Measurements from ENCODE around the gene VWA7.

Gene VWA7

GRCh38 chr6:31765559-31765909 is 11.6 kb downstream of the VWA7 start:
- in situ Hi-C loops (cut with HindIII; ENCODE audit: low pct_ligation_motif_present, low pct_unique_long_range_greater_than_20kb, low sequenced_read_pairs): no loop called here
- no peak for DNase-seq

GRCh38 chr6:31764198-31764597 is 12.9 kb downstream of the VWA7 start:
- in situ Hi-C loops (cut with HindIII; ENCODE audit: low pct_ligation_motif_present, low pct_unique_long_range_greater_than_20kb, low sequenced_read_pairs): no loop called here
- no peak for DNase-seq

DNA sequence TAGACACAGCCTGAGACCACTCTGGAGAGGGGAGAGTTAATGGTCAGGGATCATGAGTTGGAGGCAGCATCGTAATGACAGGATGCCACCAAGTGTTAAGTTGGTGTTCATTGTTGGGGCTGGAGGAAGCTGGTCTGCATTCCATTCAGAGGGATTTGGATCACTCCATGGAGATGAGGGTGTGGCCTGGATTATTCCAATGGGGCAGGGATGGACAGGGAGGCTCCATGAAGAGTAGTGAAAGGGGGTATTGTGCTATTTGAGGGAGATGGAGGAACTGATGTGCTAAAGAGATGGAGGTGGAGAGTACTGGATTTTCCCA is 13.5 kb downstream of the VWA7 start:
- in situ Hi-C loops (cut with HindIII; ENCODE audit: low pct_ligation_motif_present, low pct_unique_long_range_greater_than_20kb, low sequenced_read_pairs): no loop called here
- DNase-seq: no peak

- DNase-seq: no peak
- in situ Hi-C loops (cut with HindIII; ENCODE audit: low pct_ligation_motif_present, low pct_unique_long_range_greater_than_20kb, low sequenced_read_pairs): no loop called here
Observed at GRCh38 chr6:31762878-31763618, 14.1 kb downstream of the VWA7 start.

GRCh38 chr6:31762356-31762755 is 14.8 kb downstream of the VWA7 start, which contains the start of gene SAPCD1:
Gene SAPCD1 (plus strand): TSS chr6:31762656. CDS start chr6:31763055, 399 bp downstream.
- no peak for DNase-seq
- in situ Hi-C loops (cut with HindIII; ENCODE audit: low pct_ligation_motif_present, low pct_unique_long_range_greater_than_20kb, low sequenced_read_pairs): no loop called here

GRCh38 chr6:31761343-31761742 is 15.8 kb downstream of the VWA7 start:
- no peak for DNase-seq
- in situ Hi-C loops (cut with HindIII; ENCODE audit: low pct_ligation_motif_present, low pct_unique_long_range_greater_than_20kb, low sequenced_read_pairs): no loop called here

DNA sequence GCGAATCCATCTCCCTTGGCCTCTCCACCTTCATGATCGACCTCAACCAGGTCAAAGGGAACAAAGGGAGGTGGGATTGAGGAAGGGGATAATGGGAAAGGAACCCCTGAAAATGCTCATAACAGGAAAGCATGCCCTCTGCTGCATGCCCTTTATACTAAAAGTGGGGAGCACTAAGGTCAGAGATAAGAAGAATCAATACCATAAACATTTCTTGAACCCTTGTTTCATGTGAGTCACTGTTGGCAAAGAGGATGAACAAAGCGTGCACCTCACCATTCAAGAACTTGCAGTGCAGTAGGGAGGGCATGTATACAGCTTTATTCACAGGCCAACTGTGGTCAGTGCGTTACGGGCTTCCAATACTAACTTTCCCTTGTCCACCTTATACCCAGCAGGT is 16.3 kb downstream of the VWA7 start:
- in situ Hi-C loops (cut with HindIII; ENCODE audit: low pct_ligation_motif_present, low pct_unique_long_range_greater_than_20kb, low sequenced_read_pairs): no loop called here
- no peak for DNase-seq

- DNase-seq: no peak
- in situ Hi-C loops (cut with HindIII; ENCODE audit: low pct_ligation_motif_present, low pct_unique_long_range_greater_than_20kb, low sequenced_read_pairs): no loop called here
Observed at GRCh38 chr6:31758281-31758680, 18.8 kb downstream of the VWA7 start.

GRCh38 chr6:31752739-31753319 is 24.3 kb downstream of the VWA7 start:
- in situ Hi-C loops (cut with HindIII; ENCODE audit: low pct_ligation_motif_present, low pct_unique_long_range_greater_than_20kb, low sequenced_read_pairs): no loop called here
- DNase-seq: peak; percentile 57

DNA sequence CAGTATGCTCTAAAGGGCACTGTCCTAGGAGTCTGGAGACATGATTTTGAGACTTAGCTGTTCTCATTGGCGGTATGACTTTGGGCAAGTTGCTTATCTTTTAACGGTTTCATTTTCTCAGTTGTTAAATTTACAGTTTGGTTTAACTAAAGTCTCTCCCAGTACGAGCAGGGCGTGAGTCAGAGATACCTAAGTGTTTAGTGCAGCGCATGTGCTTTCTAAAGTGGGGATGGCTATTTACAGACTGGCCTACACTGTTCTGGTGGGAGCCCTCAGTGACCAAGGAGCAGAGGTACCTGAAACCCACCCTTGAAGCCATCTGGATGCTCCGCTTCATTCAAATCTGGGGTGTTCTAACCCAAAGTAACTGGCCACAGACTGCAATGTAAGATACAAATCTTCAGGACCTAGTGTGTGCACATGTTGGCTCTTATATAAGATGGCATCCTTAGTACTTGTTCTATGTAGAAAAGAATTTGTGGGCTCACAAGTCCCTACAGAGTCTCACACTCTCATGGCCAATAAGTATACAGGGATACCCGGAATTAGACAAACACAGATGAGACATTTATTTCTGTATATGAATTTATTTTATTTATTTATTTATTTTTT is 26.6 kb downstream of the VWA7 start:
- DNase-seq: peak; percentile 40
- in situ Hi-C loops (cut with HindIII; ENCODE audit: low pct_ligation_motif_present, low pct_unique_long_range_greater_than_20kb, low sequenced_read_pairs): no loop called here

DNA sequence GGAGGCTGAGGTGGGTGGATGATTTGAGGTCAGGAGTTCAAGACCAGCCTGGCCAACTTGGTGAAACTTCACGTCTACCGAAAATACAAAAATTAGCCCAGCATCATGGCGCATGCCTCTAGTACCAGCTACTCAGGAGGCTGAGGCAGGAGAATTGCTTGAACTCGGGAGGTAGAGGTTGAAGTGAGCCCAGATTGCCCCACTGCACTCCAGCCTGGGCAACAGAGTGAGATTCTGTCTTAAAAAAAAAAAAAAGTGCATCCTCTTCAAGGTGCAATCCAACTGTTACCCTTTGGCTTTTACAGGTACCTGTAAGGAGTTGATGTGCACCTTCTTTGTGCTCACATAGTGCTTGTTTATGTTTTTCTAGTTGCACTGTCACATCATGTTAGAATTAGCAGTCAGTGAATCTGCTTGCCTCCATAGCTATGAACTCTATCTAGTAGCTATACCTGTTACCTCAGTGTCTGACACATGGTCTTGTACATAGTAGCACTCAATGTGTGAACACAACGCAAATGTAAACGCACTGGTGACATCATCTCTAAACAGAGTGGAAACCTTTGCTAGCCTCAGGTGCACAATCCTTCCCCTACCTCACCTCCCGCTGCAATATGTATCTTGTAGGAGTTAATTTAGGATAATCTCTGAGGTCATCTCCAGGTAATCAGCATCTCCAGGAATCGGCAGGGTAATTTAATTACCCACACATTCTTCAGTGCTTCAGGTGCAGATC is 27.7 kb downstream of the VWA7 start:
- DNase-seq: no peak
- in situ Hi-C loops (cut with HindIII; ENCODE audit: low pct_ligation_motif_present, low pct_unique_long_range_greater_than_20kb, low sequenced_read_pairs): no loop called here

DNA sequence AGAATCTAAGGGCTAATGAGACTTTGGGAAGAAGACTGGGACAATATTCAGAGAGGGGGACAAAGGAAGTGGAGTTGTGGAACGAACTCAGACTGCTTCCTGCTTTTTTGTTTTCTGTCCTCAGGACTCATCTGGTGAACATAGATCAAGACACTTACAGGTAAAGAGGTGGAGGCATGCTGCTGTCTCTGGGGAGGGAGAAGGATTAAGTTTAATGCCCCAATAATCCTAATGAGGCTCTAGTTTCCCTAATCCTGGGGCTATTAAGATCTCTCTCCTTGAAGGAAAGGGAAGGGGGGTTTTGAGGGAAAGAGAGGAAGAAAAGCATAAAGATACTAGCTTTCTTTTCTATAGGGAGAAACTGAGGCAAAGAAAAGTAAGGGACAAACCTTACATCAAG is 32.7 kb downstream of the VWA7 start:
- no peak for DNase-seq
- in situ Hi-C loops (cut with HindIII; ENCODE audit: low pct_ligation_motif_present, low pct_unique_long_range_greater_than_20kb, low sequenced_read_pairs): no loop called here

GRCh38 chr6:31742894-31743293 is 34.2 kb downstream of the VWA7 start:
- in situ Hi-C loops (cut with HindIII; ENCODE audit: low pct_ligation_motif_present, low pct_unique_long_range_greater_than_20kb, low sequenced_read_pairs): no loop called here
- DNase-seq: no peak

DNA sequence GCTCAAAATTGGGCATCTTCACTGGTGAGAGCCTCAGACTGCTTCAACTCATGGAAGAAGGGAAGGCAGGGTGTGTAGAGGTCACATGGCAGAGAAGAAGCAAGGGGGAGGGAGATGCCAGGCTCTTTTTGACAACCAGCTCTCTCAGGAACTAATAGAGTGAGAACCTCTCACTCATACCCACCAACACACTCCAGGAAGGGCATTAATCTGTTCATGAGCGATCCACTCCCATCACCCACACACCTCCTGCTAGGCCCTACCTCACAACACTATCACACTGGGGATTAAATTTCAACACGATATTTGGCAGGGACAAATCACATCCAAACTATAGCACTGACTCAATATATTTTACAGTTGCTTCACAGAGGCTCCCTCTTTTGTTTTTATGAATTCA is 35.3 kb downstream of the VWA7 start:
- in situ Hi-C loops (cut with HindIII; ENCODE audit: low pct_ligation_motif_present, low pct_unique_long_range_greater_than_20kb, low sequenced_read_pairs): no loop called here
- no peak for DNase-seq

GRCh38 chr6:31740397-31741223 is 36.5 kb downstream of the VWA7 start:
- in situ Hi-C loops (cut with HindIII; ENCODE audit: low pct_ligation_motif_present, low pct_unique_long_range_greater_than_20kb, low sequenced_read_pairs): no loop called here
- no peak for DNase-seq

DNA sequence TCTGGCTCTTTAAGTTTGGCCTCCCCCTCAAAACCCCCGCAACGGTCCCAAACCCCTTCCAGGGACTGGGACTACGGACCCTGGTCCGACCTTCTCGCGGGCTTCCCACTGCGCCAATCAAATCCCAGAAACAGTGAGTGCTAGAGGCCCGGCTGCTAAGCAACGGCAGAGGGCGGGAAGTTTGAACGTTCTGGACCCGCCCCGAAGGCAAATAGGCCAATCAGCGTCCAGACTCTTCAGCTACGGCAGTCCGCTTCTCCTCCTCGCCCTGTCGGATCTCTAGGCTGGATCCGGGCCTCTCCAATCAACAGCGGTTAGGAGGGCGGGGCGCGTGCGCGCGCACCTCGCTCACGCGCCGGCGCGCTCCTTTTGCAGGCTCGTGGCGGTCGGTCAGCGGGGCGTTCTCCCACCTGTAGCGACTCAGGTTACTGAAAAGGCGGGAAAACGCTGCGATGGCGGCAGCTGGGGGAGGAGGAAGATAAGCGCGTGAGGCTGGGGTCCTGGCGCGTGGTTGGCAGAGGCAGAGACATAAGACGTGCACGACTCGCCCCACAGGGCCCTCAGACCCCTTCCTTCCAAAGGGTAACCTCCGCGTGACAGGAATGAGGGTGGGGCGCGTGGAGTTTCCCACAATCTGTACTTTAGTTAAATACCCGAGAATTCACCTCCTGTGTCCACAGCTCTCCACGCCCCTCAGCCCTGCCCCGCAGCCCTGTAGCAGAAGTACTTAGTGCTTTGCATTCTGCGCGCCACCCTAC is 37.3 kb downstream of the VWA7 start, which contains the start of gene MSH5:
Gene MSH5, plus strand, starts transcription at position 367 of the 758 bp plus-strand sequence. CDS start 462 bp downstream, outside the sequence.
- DNase-seq: peak; percentile 99
- in situ Hi-C loops (cut with HindIII; ENCODE audit: low pct_ligation_motif_present, low pct_unique_long_range_greater_than_20kb, low sequenced_read_pairs): no loop called here

DNA sequence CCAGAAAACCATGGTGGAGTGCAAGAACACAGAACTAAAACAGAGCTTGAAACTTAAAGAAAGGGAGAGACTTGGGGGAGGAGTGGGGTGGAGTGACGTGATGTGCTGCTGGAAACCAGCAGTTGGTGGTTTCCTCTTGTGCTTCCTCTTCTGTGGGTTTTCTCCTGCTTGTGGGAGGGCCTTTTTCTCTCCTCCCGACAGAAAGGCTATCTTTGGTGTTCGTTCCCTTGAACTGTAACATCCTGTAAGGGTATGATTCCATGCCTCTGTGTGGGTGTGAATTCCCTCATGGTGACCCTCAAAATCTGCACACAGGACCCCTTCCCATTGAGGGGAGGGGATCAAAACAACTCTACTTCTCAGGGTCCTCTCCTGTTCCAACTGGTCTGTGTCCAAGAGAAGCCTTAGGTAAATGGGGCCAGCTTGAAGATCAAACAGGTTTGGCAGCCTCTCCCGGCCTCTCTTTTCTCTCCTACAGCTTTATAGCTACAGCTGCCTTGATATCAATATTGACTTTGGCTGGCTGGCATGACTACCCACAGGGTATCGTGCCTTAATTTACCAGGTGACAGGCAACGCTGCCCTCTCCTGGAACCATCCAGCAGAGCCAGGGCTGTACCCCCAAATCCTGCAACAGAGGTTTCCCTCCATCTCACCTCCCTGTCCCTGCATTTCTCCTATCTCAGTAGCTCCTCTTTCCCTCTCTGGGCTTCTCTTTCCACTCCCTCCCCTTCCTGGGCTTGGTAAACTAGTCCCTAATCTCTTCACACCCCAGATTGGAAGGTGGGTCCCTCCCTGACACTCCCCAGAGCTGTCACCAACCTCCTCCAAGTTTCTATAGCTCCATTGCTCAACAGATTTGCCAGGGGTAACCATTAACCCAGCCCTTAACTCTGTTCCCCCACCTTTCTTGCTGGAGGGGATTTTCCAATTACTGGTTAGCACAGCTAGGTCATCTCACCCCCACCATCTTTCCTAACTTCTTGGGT is 38.8 kb downstream of the VWA7 start:
- in situ Hi-C loops (cut with HindIII; ENCODE audit: low pct_ligation_motif_present, low pct_unique_long_range_greater_than_20kb, low sequenced_read_pairs): no loop called here
- DNase-seq: peak; percentile 79
